ENCODE measurements around the gene EYS. TPM values are rescaled to one million over a fixed set of nuclear protein-coding genes. Genes with fewer than 3 reads are reported as not detected.
A peak's percentile ranks its signal among the peaks of the same experiment; 100 is the strongest.

Gene EYS
- total and polyA plus RNA-seq, 2 of the 13 experiments (the other 11 are each of a cell fraction or from before 2014, with no cell fraction given) = 0.04 to 0.07 TPM

DNA sequence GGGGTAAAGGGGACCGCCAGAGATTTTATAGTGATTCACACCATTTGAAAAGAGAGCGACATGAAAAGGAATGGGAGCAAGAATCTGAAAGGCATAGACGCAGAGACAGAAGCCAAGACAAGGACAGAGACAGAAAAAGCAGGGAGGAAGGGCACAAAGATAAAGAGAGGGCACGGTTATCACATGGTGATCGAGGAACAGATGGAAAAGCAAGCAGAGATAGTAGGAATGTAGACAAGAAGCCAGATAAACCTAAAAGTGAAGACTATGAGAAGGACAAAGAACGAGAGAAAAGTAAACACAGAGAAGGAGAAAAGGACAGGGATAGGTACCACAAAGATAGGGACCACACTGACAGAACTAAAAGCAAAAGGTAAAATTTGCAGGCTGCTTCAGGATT lies 1993.7 kb downstream of the EYS start:
- intact Hi-C loops (cut with micrococcal nuclease; ENCODE audit: unreplicated experiment) (no loop called here), in situ Hi-C loops (cut with HindIII; ENCODE audit: extremely low pct_ligation_motif_present, low pct_unique_long_range_greater_than_20kb) (no loop called here)
- no peaks in the 10 kb centered on the region for H3K27me3 ChIP-seq (ENCODE audit: control insufficient read depth in 1 of 2, insufficient read depth in 2 of 2, low read length in 2 of 2)
- no TSS peak for BruUV-seq (replicated peaks)
- H3K9ac ChIP-seq (ENCODE audit: insufficient read depth, low read depth, low read length) = no peak overlapping the region
- TF ChIP-seq CBX2 (IDR thresholded peaks at IDR 0.05; ENCODE audit: low read depth, low read length) (no peak), CBX2 (CRISPR knock-in tag; IDR thresholded peaks at IDR 0.05; ENCODE audit: low read depth) (no peak), DDIT3 (CRISPR knock-in tag; IDR thresholded peaks at IDR 0.05) (no peak), ZNF557 (CRISPR knock-in tag; IDR thresholded peaks at IDR 0.05) (no peak), HMG20B (CRISPR knock-in tag; conservative IDR thresholded peaks at IDR 0.05) (no peak), ZNF850 (CRISPR knock-in tag; conservative IDR thresholded peaks at IDR 0.05) (0 out of 2 replicates have a peak, but pooled peaks have one; percentile 42), RBM22 (optimal IDR thresholded peaks at IDR 0.05; ENCODE audit: low read length) (peak; percentile 88), ZNF225 (CRISPR knock-in tag; IDR thresholded peaks at IDR 0.05) (no peak), FOXA3 (CRISPR knock-in tag; IDR thresholded peaks at IDR 0.05) (no peak), SIN3B (IDR thresholded peaks at IDR 0.05; ENCODE audit: low read length) (no peak), SOX13 (IDR thresholded peaks at IDR 0.05) (no peak), SOX13 (CRISPR knock-in tag; conservative IDR thresholded peaks at IDR 0.05 in 1 of 2, IDR thresholded peaks at IDR 0.05 in 1 of 2) (no peak), ZSCAN12 (CRISPR knock-in tag; IDR thresholded peaks at IDR 0.05) (no peak)
- peaks cover 16% of the 10 kb centered on the region for H3K4me1 ChIP-seq (ENCODE audit: insufficient read depth, low read length)
- peaks cover 17 to 40% of the 10 kb centered on the region in 2 experiments for H3K36me3 ChIP-seq (replicated peaks in 1 of 2; ENCODE audit: control insufficient read depth in 1 of 2, insufficient read depth in 2 of 2, low read length in 2 of 2)
- H3K27ac ChIP-seq (ENCODE audit: extremely low read length, insufficient read depth, low read length) = no peak overlapping the region
- ATAC-seq (no peak), DNase-seq (ENCODE audit: low spot score) (no peak), FAIRE-seq (no peak)
- no peak overlapping the region for H3K4me3 ChIP-seq (replicated peaks in 1 of 3; ENCODE audit: insufficient read depth in 1 of 3, low read depth in 2 of 3, low read length in 3 of 3)
- ChIA-PET POLR2A (no interaction called here), CTCF (ENCODE audit: low intra/inter-chr PET ratio, low total read pairs) (no interaction called here)
- no peaks in the 10 kb centered on the region for H3K79me2 ChIP-seq (ENCODE audit: insufficient read depth, low read length)
- 98% methylated on average over 6 of the region's 6 CpGs for WGBS (ENCODE audit: low lambda C conversion rate)
- no peaks in the 10 kb centered on the region for H4K20me1 ChIP-seq (ENCODE audit: insufficient read depth, low read length)
- H3K4me2 ChIP-seq (ENCODE audit: low read depth, low read length) = no peak overlapping the region
- no peak overlapping the region for H2AFZ ChIP-seq (ENCODE audit: low read length)
- no peaks in the 10 kb centered on the region for H3K9me3 ChIP-seq (ENCODE audit: low read length)

Data from HepG2 (cell line).